HepG2 (cell line): ENCODE results near the gene FHIT. TPM values are rescaled to one million over a fixed set of nuclear protein-coding genes. Genes with fewer than 3 reads are reported as not detected.

Experiments
- ATAC-seq: fragments of 200-7000 bp; cut with Tn5 transposase; 3 replicates; pipeline ENCODE4 v1.9.1; 2020; ENCODE audit warnings: mild to moderate bottlenecking, moderate library complexity
- BruUV-seq: library from RNA; stranded (reverse); fragments of 400-500 nt; replicated peaks from 2 replicates; lab custom pipeline; 2021; lab: Mats Ljungman, UMichigan
- CTCF ChIA-PET: fragments of 300-600 bp; formaldehyde crosslinking; extraction: SDS; loops from one replicate; lab custom pipeline; 2021; ENCODE audit warnings: low total read pairs, inconsistent platforms, low intra/inter-chr PET ratio; lab: Yijun Ruan, JAX
- POLR2A ChIA-PET: fragments of 350-600 bp; sonication (Branson Sonifier 250); formaldehyde crosslinking; loops from one replicate; lab custom pipeline; 2020; ENCODE audit warnings: antibody characterized with exemption, inconsistent platforms; lab: Yijun Ruan, JAX
- DNase-seq: peaks from one replicate; pipeline ENCODE4 v3.0.0-alpha.2; 2015; ENCODE audit warnings: low spot score
- FAIRE-seq: peaks from 3 replicates; lab custom pipeline; 2011; peaks lifted over from hg19 to GRCh38; lab: Jason Lieb, UNC
- H2AFZ ChIP-seq: one replicate; pipeline ENCODE4 v1.6.1; 2011; ENCODE audit warnings: low read length, inconsistent platforms
- H3K27ac ChIP-seq: fragments of 300-600 bp; 3 replicates; pipeline ENCODE4 v1.8.0; 2011; ENCODE audit warnings: mixed run types, mild to moderate bottlenecking, mixed read lengths, low read length, inconsistent platforms; ENCODE audit not compliant: insufficient read depth; ENCODE audit errors: extremely low read length
- H3K27me3 ChIP-seq, 2 experiments: fragments of 200-600 bp in 1 of 2; 2 replicates in 1 of 2; 3 replicates in 1 of 2; pipeline versions ENCODE4 v1.6.0 to v1.8.0; 2011; ENCODE audit warnings: low read length in 2 of 2, mild to moderate bottlenecking in 2 of 2, moderate library complexity in 2 of 2, inconsistent platforms in 1 of 2; ENCODE audit not compliant: insufficient read depth in 2 of 2, control insufficient read depth in 1 of 2
- H3K36me3 ChIP-seq, 2 experiments: fragments of 200-600 bp in 1 of 2; replicated peaks in 1 of 2; 2 replicates in 1 of 2; 3 replicates in 1 of 2; pipeline versions ENCODE4 v1.5.1 to v1.8.0; 2011; ENCODE audit warnings: low read length in 2 of 2, inconsistent platforms in 1 of 2; ENCODE audit not compliant: insufficient read depth in 2 of 2, control insufficient read depth in 1 of 2
- H3K4me1 ChIP-seq: 2 replicates; pipeline ENCODE4 v1.5.1; 2012; ENCODE audit warnings: low read length, inconsistent platforms; ENCODE audit not compliant: insufficient read depth
- H3K4me2 ChIP-seq: 2 replicates; pipeline ENCODE4 v1.6.0; 2011; ENCODE audit warnings: low read depth, low read length, inconsistent platforms
- H3K4me3 ChIP-seq, 3 experiments: fragments of 200-600 bp in 1 of 3; sonication (generic), shearing (Covaris generic) in 1 of 3; replicated peaks in 1 of 3; 2 replicates each; pipeline ENCODE4 v1.5.1; 2011 to 2016; ENCODE audit warnings: low read length in 3 of 3, inconsistent platforms in 2 of 3, low read depth in 2 of 3, mild to moderate bottlenecking in 2 of 3, control low read depth in 1 of 3, mixed read lengths in 1 of 3; ENCODE audit not compliant: insufficient read depth in 1 of 3
- H3K79me2 ChIP-seq: one replicate; pipeline ENCODE4 v1.6.1; 2011; ENCODE audit warnings: low read length, inconsistent platforms; ENCODE audit not compliant: insufficient read depth
- H3K9ac ChIP-seq: 2 replicates; pipeline ENCODE4 v1.6.0; 2011; ENCODE audit warnings: mild to moderate bottlenecking, low read depth, low read length, inconsistent platforms; ENCODE audit not compliant: insufficient read depth
- H3K9me3 ChIP-seq: 2 replicates; pipeline ENCODE4 v1.5.1; 2012; ENCODE audit warnings: mild to moderate bottlenecking, low read length
- H4K20me1 ChIP-seq: 2 replicates; pipeline ENCODE4 v1.6.0; 2011; ENCODE audit warnings: inconsistent platforms, mild to moderate bottlenecking, low read length, moderate library complexity; ENCODE audit not compliant: insufficient read depth
- GABPA ChIP-seq, 2 experiments: IDR thresholded peaks; 2 replicates each; pipeline ENCODE4 v1.6.1; 2011 to 2016; ENCODE audit warnings: low read depth in 2 of 2, low read length in 1 of 2, missing biosample characterization in 1 of 2, missing genetic modification characterization in 1 of 2
- MBD4 ChIP-seq: IDR thresholded peaks from 2 replicates; pipeline ENCODE4 v1.6.1; 2012; ENCODE audit warnings: low read length, inconsistent platforms, borderline replicate concordance
- NFATC3 ChIP-seq: sonication (generic); formaldehyde crosslinking; IDR thresholded peaks from 2 replicates; pipeline ENCODE4 v1.5.1; 2020; ENCODE audit warnings: mild to moderate bottlenecking, missing genetic modification reagents
- SKIL ChIP-seq: sonication (generic); formaldehyde crosslinking; IDR thresholded peaks from 2 replicates; pipeline ENCODE4 v1.8.0; 2022; ENCODE audit warnings: missing genetic modification reagents, mild to moderate bottlenecking, moderate library complexity, borderline replicate concordance
- SMAD1 ChIP-seq: sonication (generic); formaldehyde crosslinking; IDR thresholded peaks from 2 replicates; pipeline ENCODE4 v1.4.0; 2020; ENCODE audit warnings: missing genetic modification reagents, low read depth, mild to moderate bottlenecking, borderline replicate concordance
- TCF12 ChIP-seq, 2 experiments: fragments of 450-650 bp in 1 of 2; sonication (generic) in 1 of 2; formaldehyde crosslinking in 1 of 2; IDR thresholded peaks; 2 replicates each; pipeline versions ENCODE4 v1.6.1 to v1.8.0; 2017 to 2022; ENCODE audit warnings: antibody characterized with exemption in 1 of 2, mild to moderate bottlenecking in 1 of 2, missing genetic modification reagents in 1 of 2, moderate library complexity in 1 of 2
- YEATS2 ChIP-seq: sonication (generic); formaldehyde crosslinking; IDR thresholded peaks from 2 replicates; pipeline ENCODE4 v1.4.0; 2020; ENCODE audit warnings: missing genetic modification reagents, borderline replicate concordance
- ZBTB1 ChIP-seq: sonication (generic); formaldehyde crosslinking; IDR thresholded peaks from 2 replicates; pipeline ENCODE4 v1.4.0; 2020; ENCODE audit warnings: missing genetic modification reagents, borderline replicate concordance
- ZFP82 ChIP-seq: sonication (generic); formaldehyde crosslinking; IDR thresholded peaks from 2 replicates; pipeline ENCODE4 v1.5.1; 2020; ENCODE audit warnings: mild to moderate bottlenecking, missing genetic modification reagents, borderline replicate concordance
- ZKSCAN1 ChIP-seq: fragments of 150-350 bp; IDR thresholded peaks from 2 replicates; pipeline ENCODE4 v1.6.1; 2014; ENCODE audit warnings: low read length
- ZNF275 ChIP-seq: sonication (generic); formaldehyde crosslinking; IDR thresholded peaks from 2 replicates; pipeline ENCODE4 v1.8.0; 2022; ENCODE audit warnings: missing genetic modification reagents, mild to moderate bottlenecking, inconsistent platforms, borderline replicate concordance
- ZNF484 ChIP-seq: sonication (generic); formaldehyde crosslinking; IDR thresholded peaks from 2 replicates; pipeline ENCODE4 v1.5.1; 2020; ENCODE audit warnings: mild to moderate bottlenecking, low read depth, missing genetic modification reagents, borderline replicate concordance
- ZNF496 ChIP-seq: sonication (generic); formaldehyde crosslinking; IDR thresholded peaks from 2 replicates; pipeline ENCODE4 v1.8.1; 2023; ENCODE audit warnings: mild to moderate bottlenecking, moderate library complexity, missing genetic modification reagents; ENCODE audit not compliant: insufficient replicate concordance
- ZNF784 ChIP-seq: sonication (generic); formaldehyde crosslinking; IDR thresholded peaks from 2 replicates; pipeline ENCODE4 v1.5.1; 2020; ENCODE audit warnings: missing genetic modification reagents, mild to moderate bottlenecking, borderline replicate concordance
- WGBS: methylation state at CpG from one replicate; pipeline ENCODE4 v1.1.6; 2017; ENCODE audit warnings: low lambda C conversion rate; 5-methylcytosine and 5-hydroxymethylcytosine counted together
- in situ Hi-C: cut with HindIII; loops from 2 replicates; pipeline ENCODE4 v1.10.0; 2017; ENCODE audit warnings: low pct_unique_long_range_greater_than_20kb; ENCODE audit not compliant: extremely low pct_ligation_motif_present
- intact Hi-C: fragments of 100-400 bp; cut with micrococcal nuclease; formaldehyde crosslinking; loops from one replicate; pipeline ENCODE4 v1.10.0; 2022; ENCODE audit not compliant: unreplicated experiment
- polyA plus RNA-seq, 8 experiments: library from polyadenylated mRNA; depleted of rRNA in 3 of 8; stranded (reverse) in 7 of 8; unstranded in 1 of 8; fragments of >200 nt; fragmentation: Illumina TruSeq in 4 of 8; extraction: Trizol in 4 of 8; gene quantifications; 2 replicates each; pipeline versions ENCODE4 v1.2.1 to v1.2.3, GENCODE V29; 2011 to 2016; ENCODE audit warnings: low read depth in 4 of 8, missing spikeins in 1 of 8, mixed read lengths in 1 of 8; ENCODE audit not compliant: insufficient read depth in 1 of 8
- total RNA-seq, 5 experiments: library from RNA; depleted of rRNA; stranded (reverse); fragments of >200 nt; fragmentation: Illumina TruSeq; extraction: Trizol; gene quantifications; 2 replicates each; pipeline ENCODE4 v1.2.3, GENCODE V29; 2016; ENCODE audit warnings: low read depth in 1 of 5

Gene FHIT
- total and polyA plus RNA-seq, 2 of the 13 experiments (the other 11 are each of a cell fraction or from before 2014, with no cell fraction given): 4.0 to 4.6 TPM

GRCh38 chr3:60514866-60515265 is 736.4 kb downstream of the FHIT start:
- Histone ChIP-seq H3K36me3 (no peaks in the 10 kb centered on the region), H3K9me3 (peaks cover 6% of the 10 kb centered on the region), H4K20me1 (no peaks in the 10 kb centered on the region), H3K27me3 (no peaks in the 10 kb centered on the region), H3K4me1 (no peaks in the 10 kb centered on the region), H3K4me3 (no peak overlapping the region), H3K27ac (no peak overlapping the region), H3K9ac (no peak overlapping the region), H3K4me2 (no peak overlapping the region), H3K79me2 (no peaks in the 10 kb centered on the region), H2AFZ (no peak overlapping the region)
- ChIA-PET POLR2A (no interaction called here), CTCF (no interaction called here)
- TF ChIP-seq YEATS2 (CRISPR knock-in tag) (no peak), NFATC3 (CRISPR knock-in tag) (no peak), ZNF484 (CRISPR knock-in tag) (no peak), ZNF784 (CRISPR knock-in tag) (no peak), TCF12 (IDR thresholded peaks at IDR 0.05) (no peak), TCF12 (CRISPR knock-in tag; IDR thresholded peaks at IDR 0.05) (no peak), MBD4 (no peak), SMAD1 (CRISPR knock-in tag) (no peak), ZBTB1 (no peak), ZKSCAN1 (no peak), SKIL (CRISPR knock-in tag) (no peak), ZNF275 (CRISPR knock-in tag) (no peak), ZFP82 (CRISPR knock-in tag) (no peak), ZNF496 (CRISPR knock-in tag) (no peak), GABPA (IDR thresholded peaks at IDR 0.05; ENCODE audit: low read depth, low read length) (no peak), GABPA (CRISPR knock-in tag; IDR thresholded peaks at IDR 0.05; ENCODE audit: low read depth) (no peak)
- intact Hi-C loops (no loop called here), in situ Hi-C loops (no loop called here)
- no peak for DNase-seq
- WGBS: 69% methylated on average over 8 of the region's 8 CpGs
- no peak for FAIRE-seq
- BruUV-seq: no TSS peak
- no peak for ATAC-seq
